H1 (cell line): ENCODE data around the gene NDNF. TPM values are rescaled to one million over a fixed set of nuclear protein-coding genes. Genes with fewer than 3 reads are reported as not detected.

ENCODE experiments used
- CTCF ChIA-PET: fragments of 300-600 bp; sonication (Branson Sonifier 250); formaldehyde crosslinking; loops from one replicate; lab custom pipeline; 2021; ENCODE audit not compliant: partially characterized antibody; lab: Charles Lee
- POLR2A ChIA-PET: fragments of 300-600 bp; sonication (Branson Sonifier 250); formaldehyde crosslinking; loops from one replicate; lab custom pipeline; 2021; ENCODE audit warnings: inconsistent platforms; ENCODE audit not compliant: partially characterized antibody; lab: Charles Lee
- DNase-seq, 2 experiments: peaks; one replicate each; pipeline versions ENCODE4 v3.0.0 to v3.0.0-alpha.2; 2010 to 2022; ENCODE audit warnings: low spot score in 2 of 2, low read depth in 1 of 2, mixed read lengths in 1 of 2
- FAIRE-seq: peaks from 2 replicates; lab custom pipeline; 2011; peaks lifted over from hg19 to GRCh38; lab: Jason Lieb, UNC
- H2AFZ ChIP-seq: 2 replicates; pipeline ENCODE4 v1.8.1; 2012; ENCODE audit warnings: low read length, inconsistent platforms
- H2AK5ac ChIP-seq: 2 replicates; pipeline ENCODE4 v1.6.1; 2013; ENCODE audit warnings: low read depth, low read length
- H2BK120ac ChIP-seq: replicated peaks from 2 replicates; pipeline ENCODE3; 2013; ENCODE audit warnings: low read depth, low read length, inconsistent platforms
- H2BK12ac ChIP-seq: 2 replicates; pipeline ENCODE4 v1.6.1; 2013; ENCODE audit warnings: low read depth, low read length
- H2BK15ac ChIP-seq: 2 replicates; pipeline ENCODE4 v1.6.1; 2013; ENCODE audit warnings: low read length
- H2BK20ac ChIP-seq: 2 replicates; pipeline ENCODE4 v1.6.1; 2013; ENCODE audit warnings: low read length
- H2BK5ac ChIP-seq: 2 replicates; pipeline ENCODE4 v1.6.1; 2013; ENCODE audit warnings: low read depth, low read length
- H3K14ac ChIP-seq: 2 replicates; pipeline ENCODE4 v1.6.1; 2013; ENCODE audit warnings: inconsistent platforms; ENCODE audit not compliant: insufficient read length
- H3K18ac ChIP-seq: 2 replicates; pipeline ENCODE4 v1.6.1; 2013; ENCODE audit warnings: low read length; ENCODE audit errors: extremely low read depth
- H3K23ac ChIP-seq: 2 replicates; pipeline ENCODE4 v1.6.1; 2013; ENCODE audit warnings: inconsistent platforms; ENCODE audit not compliant: insufficient read length
- H3K23me2 ChIP-seq: 2 replicates; pipeline ENCODE4 v1.6.1; 2013; ENCODE audit warnings: low read depth, low read length
- H3K27ac ChIP-seq: 2 replicates; pipeline ENCODE4 v1.6.1; 2011; ENCODE audit warnings: low read depth, low read length, inconsistent platforms
- H3K27me3 ChIP-seq, 4 experiments: replicated peaks in 1 of 4; 1 replicate in 1 of 4; 2 replicates in 3 of 4; pipeline versions ENCODE4 v1.6.1 to v1.8.1; 2011 to 2013; ENCODE audit warnings: low read length in 3 of 4, mild to moderate bottlenecking in 3 of 4, inconsistent platforms in 2 of 4, mixed read lengths in 2 of 4, moderate library complexity in 1 of 4; ENCODE audit not compliant: control insufficient read depth in 3 of 4, insufficient read depth in 3 of 4; ENCODE audit errors: extremely low read depth in 1 of 4
- H3K36me3 ChIP-seq, 4 experiments: 2 replicates each; pipeline versions ENCODE4 v1.6.1 to v1.8.1; 2011 to 2013; ENCODE audit warnings: mild to moderate bottlenecking in 4 of 4, low read length in 3 of 4, moderate library complexity in 2 of 4, control low read depth in 1 of 4, inconsistent platforms in 1 of 4; ENCODE audit not compliant: insufficient read depth in 4 of 4, control insufficient read depth in 2 of 4
- H3K4ac ChIP-seq: replicated peaks from 2 replicates; pipeline ENCODE3; 2013; ENCODE audit warnings: low read length, low read depth, mixed read lengths, inconsistent platforms; ENCODE audit not compliant: insufficient read length
- H3K4me1 ChIP-seq, 4 experiments: replicated peaks in 1 of 4; 1 replicate in 1 of 4; 2 replicates in 3 of 4; pipeline versions ENCODE4 v1.6.1 to v1.8.1; 2011 to 2013; ENCODE audit warnings: low read length in 3 of 4, inconsistent platforms in 2 of 4, mixed read lengths in 1 of 4; ENCODE audit not compliant: insufficient read depth in 4 of 4, control insufficient read depth in 3 of 4
- H3K4me2 ChIP-seq, 2 experiments: 2 replicates each; pipeline versions ENCODE4 v1.6.1 to v1.8.1; 2011 to 2013; ENCODE audit warnings: low read depth in 2 of 2, low read length in 2 of 2, control low read depth in 1 of 2, inconsistent platforms in 1 of 2, mild to moderate bottlenecking in 1 of 2; ENCODE audit not compliant: insufficient read depth in 1 of 2
- H3K4me3 ChIP-seq, 4 experiments: fragments of 200-600, 300-600 bp in 1 of 4; sonication (generic), shearing (Covaris generic), sonication (Bioruptor Twin) in 1 of 4; 2 replicates each; pipeline versions ENCODE4 v1.5.1 to v1.8.1; 2011 to 2016; ENCODE audit warnings: low read length in 4 of 4, low read depth in 3 of 4, control low read depth in 2 of 4, inconsistent platforms in 2 of 4, mild to moderate bottlenecking in 2 of 4, mixed read lengths in 1 of 4, moderate library complexity in 1 of 4; ENCODE audit not compliant: insufficient read depth in 2 of 4; ENCODE audit errors: extremely low read depth in 1 of 4
- H3K56ac ChIP-seq: replicated peaks from 2 replicates; pipeline ENCODE3; 2013; ENCODE audit warnings: low read depth, mild to moderate bottlenecking, mixed read lengths, low read length, inconsistent platforms; ENCODE audit not compliant: insufficient read length
- H3K79me1 ChIP-seq: 2 replicates; pipeline ENCODE4 v1.6.1; 2013; ENCODE audit warnings: low read depth, low read length, control low read depth
- H3K79me2 ChIP-seq, 2 experiments: 2 replicates each; pipeline versions ENCODE4 v1.6.1 to v1.8.1; 2012 to 2013; ENCODE audit warnings: low read length in 2 of 2, mild to moderate bottlenecking in 2 of 2, inconsistent platforms in 1 of 2; ENCODE audit not compliant: insufficient read depth in 2 of 2, control insufficient read depth in 1 of 2
- H3K9ac ChIP-seq, 4 experiments: replicated peaks in 1 of 4; 1 replicate in 1 of 4; 2 replicates in 3 of 4; pipeline versions ENCODE4 v1.6.1 to v1.8.1; 2011 to 2013; ENCODE audit warnings: low read depth in 3 of 4, low read length in 3 of 4, control low read depth in 2 of 4, mild to moderate bottlenecking in 2 of 4, moderate library complexity in 2 of 4, inconsistent platforms in 1 of 4; ENCODE audit errors: extremely low read depth in 1 of 4
- H3K9me3 ChIP-seq, 2 experiments: 2 replicates each; pipeline versions ENCODE4 v1.6.1 to v1.8.1; 2012 to 2013; ENCODE audit warnings: mild to moderate bottlenecking in 2 of 2, moderate library complexity in 2 of 2, control low read depth in 1 of 2, inconsistent platforms in 1 of 2, low read depth in 1 of 2, low read length in 1 of 2, mixed read lengths in 1 of 2; ENCODE audit not compliant: insufficient read depth in 2 of 2
- H4K20me1 ChIP-seq, 2 experiments: replicated peaks in 1 of 2; 2 replicates each; pipeline versions ENCODE3 to v1.8.1; 2011 to 2013; ENCODE audit warnings: inconsistent platforms in 2 of 2, low read length in 2 of 2, mild to moderate bottlenecking in 1 of 2; ENCODE audit not compliant: insufficient read depth in 2 of 2, control insufficient read depth in 1 of 2
- H4K5ac ChIP-seq: 2 replicates; pipeline ENCODE4 v1.6.1; 2013; ENCODE audit warnings: low read length, low read depth, mixed read lengths, inconsistent platforms; ENCODE audit not compliant: insufficient read length
- H4K8ac ChIP-seq: 2 replicates; pipeline ENCODE4 v1.8.0; 2013; ENCODE audit warnings: mild to moderate bottlenecking, moderate library complexity, low read length, inconsistent platforms; ENCODE audit not compliant: insufficient read depth; ENCODE audit errors: extremely low read depth
- H4K91ac ChIP-seq: replicated peaks from 2 replicates; pipeline ENCODE3; 2013; ENCODE audit warnings: low read length, mixed read lengths, inconsistent platforms; ENCODE audit not compliant: insufficient read length
- BACH1 ChIP-seq: IDR thresholded peaks from 2 replicates; pipeline ENCODE4 v1.6.1; 2012; ENCODE audit warnings: low read length, improper control_type of control experiment
- CHD2 ChIP-seq: IDR thresholded peaks from 2 replicates; pipeline ENCODE4 v1.6.1; 2012; ENCODE audit warnings: low read length, improper control_type of control experiment
- E2F6 ChIP-seq: IDR thresholded peaks from 2 replicates; pipeline ENCODE4 v1.6.1; 2012; ENCODE audit warnings: inconsistent platforms
- MAX ChIP-seq: IDR thresholded peaks from 2 replicates; pipeline ENCODE4 v1.6.1; 2012; ENCODE audit warnings: inconsistent platforms
- PHF8 ChIP-seq: fragments of 200-600 bp; sonication (generic); conservative IDR thresholded peaks from 2 replicates; pipeline ENCODE4 v1.7.1; 2012; ENCODE audit warnings: low read depth, mild to moderate bottlenecking, inconsistent platforms, low read length, moderate library complexity
- SP4 ChIP-seq: IDR thresholded peaks from 2 replicates; pipeline ENCODE4 v1.6.1; 2012; ENCODE audit warnings: low read length, inconsistent platforms
- TAF7 ChIP-seq: optimal IDR thresholded peaks from 2 replicates; pipeline ENCODE3; 2011; ENCODE audit warnings: low read depth, mild to moderate bottlenecking, inconsistent platforms, low read length, moderate library complexity, borderline replicate concordance
- WGBS, 2 experiments: shearing (Covaris generic) in 1 of 2; methylation state at CpG; one replicate each; pipeline versions ENCODE4 v1.1.6 to v1.1.7; 2013 to 2015; ENCODE audit warnings: low lambda C conversion rate in 2 of 2, mixed read lengths in 2 of 2, inconsistent platforms in 1 of 2, low coverage in 1 of 2, missing lambda C conversion rate in 1 of 2; ENCODE audit not compliant: insufficient replicate concordance in 2 of 2, insufficient coverage in 1 of 2, insufficient read length in 1 of 2; ENCODE audit errors: extremely low coverage in 1 of 2, missing lambda C conversion rate in 1 of 2; 5-methylcytosine and 5-hydroxymethylcytosine counted together
- polyA plus RNA-seq, 7 experiments: library from polyadenylated mRNA; depleted of rRNA in 3 of 7; stranded (reverse) in 5 of 7; unstranded in 2 of 7; fragments of >200 nt in 5 of 7; fragments of 200-250 nt in 2 of 7; gene quantifications; 1 replicate in 5 of 7; 2 replicates in 1 of 7; 4 replicates in 1 of 7; pipeline versions ENCODE4 v1.2.1 to v1.2.3, GENCODE V29; 2011 to 2013; ENCODE audit warnings: missing spikeins in 2 of 7, mixed read lengths in 2 of 7
- total RNA-seq: library from RNA; stranded (reverse); fragmentation: NEBNext Ultra II Directional; extraction: Animal tissue kit (Norgen Biotek cat#: 25700); gene quantifications from 2 replicates; pipeline ENCODE4 v1.2.1, GENCODE V29; 2021

NDNF gene
- total and polyA plus RNA-seq, 2 of the 8 experiments (the other 6 are each of a cell fraction or from before 2014, with no cell fraction given): 0.70 to 1.6 TPM

- POLR2A ChIA-PET: no interaction called here
- no peak overlapping the region for H4K8ac ChIP-seq
- no peaks in the 10 kb centered on the region for H3K79me2 ChIP-seq
- H3K4me3 ChIP-seq: no peak overlapping the region
- no peak overlapping the region for H2BK5ac ChIP-seq
- no peak for FAIRE-seq
- H2BK120ac ChIP-seq: no peak overlapping the region
- H3K79me1 ChIP-seq: no peaks in the 10 kb centered on the region
- H3K23me2 ChIP-seq: no peaks in the 10 kb centered on the region
- H3K9ac ChIP-seq: no peak overlapping the region
- H3K4me2 ChIP-seq: no peak overlapping the region
- H2AFZ ChIP-seq: no peak overlapping the region
- H4K20me1 ChIP-seq: no peaks in the 10 kb centered on the region
- H2BK15ac ChIP-seq: no peak overlapping the region
- H2BK12ac ChIP-seq: no peak overlapping the region
- H3K4ac ChIP-seq: no peak overlapping the region
- no peaks in the 10 kb centered on the region for H3K9me3 ChIP-seq
- no peaks in the 10 kb centered on the region for H3K36me3 ChIP-seq
- H3K27ac ChIP-seq: no peak overlapping the region
- no peak overlapping the region for H2BK20ac ChIP-seq
- H4K5ac ChIP-seq: no peak overlapping the region
- no peak overlapping the region for H4K91ac ChIP-seq
- CTCF ChIA-PET: interaction anchor here (1.3 kb wide), 2 partner anchors 15 to 16 kb away, joined by 3 read pairs; partner anchors contain the start of gene NDNF
- no peak overlapping the region for H3K56ac ChIP-seq
- WGBS, 2 experiments: 98% methylated on average over 3 of the region's 3 CpGs; no CpG with 5 or more reads in 1 of the 2 experiments
- no peak overlapping the region for H2AK5ac ChIP-seq
- H3K18ac ChIP-seq: no peak overlapping the region
- DNase-seq: no peak
- H3K4me1 ChIP-seq: no peaks in the 10 kb centered on the region; a peak in 1 of 7 replicates
- no peak overlapping the region for H3K14ac ChIP-seq
- no peak overlapping the region for H3K23ac ChIP-seq
- no peaks in the 10 kb centered on the region; a peak in 1 of 7 replicates for H3K27me3 ChIP-seq
- TF ChIP-seq TAF7: no peak
- no peak for TF ChIP-seq MAX
- no peak for TF ChIP-seq PHF8
- no peak for TF ChIP-seq CHD2
- no peak for TF ChIP-seq E2F6
- no peak for TF ChIP-seq SP4
- no peak for TF ChIP-seq BACH1
Observed at GRCh38 chr4:121056066-121056465, 16.3 kb downstream of the NDNF start.
